Astrocyte (in vitro differentiated cells and primary cell): ENCODE measurements around the gene TP53RK.

Experiments
- CTCF ChIP-seq: IDR thresholded peaks from 2 replicates; pipeline ENCODE4 v1.5.1; 2011; ENCODE audit warnings: low read depth, mild to moderate bottlenecking, inconsistent platforms, low read length, moderate library complexity; ENCODE audit not compliant: insufficient read depth
- EZH2 ChIP-seq: IDR thresholded peaks from 2 replicates; pipeline ENCODE4 v1.6.1; 2012; ENCODE audit warnings: mild to moderate bottlenecking, low read length, inconsistent platforms; ENCODE audit not compliant: insufficient read depth

- TF ChIP-seq CTCF (no peak), EZH2 (no peak)
Measured at GRCh38 chr20:46710153-46710913, 21.1 kb upstream of the TP53RK start.
